ENCODE results near the gene NR1H3. TPM values are rescaled to one million over a fixed set of nuclear protein-coding genes. Genes with fewer than 3 reads are reported as not detected.

The NR1H3 gene
- total and polyA plus RNA-seq, 9 donors = 12.9 to 26.2 (median 15.1) TPM

- Histone ChIP-seq H3K4me1 (ENCODE audit: control insufficient read depth, insufficient read depth, low read length) (no peaks in the 10 kb centered on the region), H3K36me3 (ENCODE audit: control insufficient read depth, insufficient read depth, low read length) (peaks cover 13% of the 10 kb centered on the region), H3K27me3 (ENCODE audit: control insufficient read depth, insufficient read depth, low read length) (no peaks in the 10 kb centered on the region), H3K9me3 (replicated peaks; ENCODE audit: control insufficient read depth, low read depth, low read length) (no peaks in the 10 kb centered on the region), H3K4me3 (ENCODE audit: low read length) (no peak overlapping the region), H3K27ac (ENCODE audit: low read length) (no peak overlapping the region)
- DNase-seq = no peak
- WGBS (ENCODE audit: insufficient coverage) = 100% methylated on average over 1 of the region's 7 CpGs
Observed at GRCh38 chr11:47225552-47226400, 32.0 kb upstream of the NR1H3 start.

- H3K4me1 ChIP-seq (ENCODE audit: control insufficient read depth, insufficient read depth, low read length) = peaks cover 1% of the 10 kb centered on the region
- H3K36me3 ChIP-seq (ENCODE audit: control insufficient read depth, insufficient read depth, low read length) = peaks cover 8% of the 10 kb centered on the region
- no peaks in the 10 kb centered on the region for H3K27me3 ChIP-seq (ENCODE audit: control insufficient read depth, insufficient read depth, low read length)
- no peak for DNase-seq
- no peak overlapping the region for H3K4me3 ChIP-seq (ENCODE audit: low read length)
- no peak overlapping the region for H3K27ac ChIP-seq (ENCODE audit: low read length)
- H3K9me3 ChIP-seq (replicated peaks; ENCODE audit: control insufficient read depth, low read depth, low read length) = no peaks in the 10 kb centered on the region
- WGBS (ENCODE audit: insufficient coverage) = 95% methylated on average over 6 of the region's 8 CpGs
Observed at GRCh38 chr11:47229161-47229560, 28.6 kb upstream of the NR1H3 start.

GRCh38 chr11:47233051-47233450 lies 24.7 kb upstream of the NR1H3 start:
- no peak for DNase-seq
- H3K27me3 ChIP-seq (ENCODE audit: control insufficient read depth, insufficient read depth, low read length) = no peaks in the 10 kb centered on the region
- peaks cover 4% of the 10 kb centered on the region for H3K36me3 ChIP-seq (ENCODE audit: control insufficient read depth, insufficient read depth, low read length)
- no peaks in the 10 kb centered on the region for H3K9me3 ChIP-seq (replicated peaks; ENCODE audit: control insufficient read depth, low read depth, low read length)
- no peak overlapping the region for H3K4me3 ChIP-seq (ENCODE audit: low read length)
- H3K4me1 ChIP-seq (ENCODE audit: control insufficient read depth, insufficient read depth, low read length) = peaks cover 5% of the 10 kb centered on the region
- 97% methylated on average over 3 of the region's 4 CpGs for WGBS (ENCODE audit: insufficient coverage)
- H3K27ac ChIP-seq (ENCODE audit: low read length) = no peak overlapping the region

- Histone ChIP-seq H3K9me3 (replicated peaks; ENCODE audit: control insufficient read depth, low read depth, low read length) (no peaks in the 10 kb centered on the region), H3K27ac (ENCODE audit: low read length) (no peak overlapping the region), H3K4me1 (ENCODE audit: control insufficient read depth, insufficient read depth, low read length) (peaks cover 5% of the 10 kb centered on the region), H3K27me3 (ENCODE audit: control insufficient read depth, insufficient read depth, low read length) (no peaks in the 10 kb centered on the region), H3K36me3 (ENCODE audit: control insufficient read depth, insufficient read depth, low read length) (peaks cover 12% of the 10 kb centered on the region), H3K4me3 (ENCODE audit: low read length) (no peak overlapping the region)
- WGBS (ENCODE audit: insufficient coverage) = 47% methylated on average over 3 of the region's 11 CpGs
- DNase-seq = peak; percentile 73
Observed at GRCh38 chr11:47233989-47234668, 23.7 kb upstream of the NR1H3 start.

GRCh38 chr11:47234669-47235100 lies 23.1 kb upstream of the NR1H3 start:
- Histone ChIP-seq H3K36me3 (ENCODE audit: control insufficient read depth, insufficient read depth, low read length) (peaks cover 17% of the 10 kb centered on the region), H3K9me3 (replicated peaks; ENCODE audit: control insufficient read depth, low read depth, low read length) (no peaks in the 10 kb centered on the region), H3K27me3 (ENCODE audit: control insufficient read depth, insufficient read depth, low read length) (no peaks in the 10 kb centered on the region), H3K4me3 (ENCODE audit: low read length) (no peak overlapping the region), H3K4me1 (ENCODE audit: control insufficient read depth, insufficient read depth, low read length) (peaks cover 5% of the 10 kb centered on the region), H3K27ac (ENCODE audit: low read length) (no peak overlapping the region)
- WGBS (ENCODE audit: insufficient coverage) = 48% methylated on average over 12 of the region's 12 CpGs
- DNase-seq = peak; percentile 38

GRCh38 chr11:47235163-47235562 lies 22.6 kb upstream of the NR1H3 start:
- DNase-seq = no peak
- peaks cover 22% of the 10 kb centered on the region for H3K36me3 ChIP-seq (ENCODE audit: control insufficient read depth, insufficient read depth, low read length)
- WGBS (ENCODE audit: insufficient coverage) = 86% methylated on average over 3 of the region's 12 CpGs
- H3K4me1 ChIP-seq (ENCODE audit: control insufficient read depth, insufficient read depth, low read length) = peaks cover 5% of the 10 kb centered on the region
- no peak overlapping the region for H3K27ac ChIP-seq (ENCODE audit: low read length)
- no peak overlapping the region for H3K4me3 ChIP-seq (ENCODE audit: low read length)
- no peaks in the 10 kb centered on the region for H3K27me3 ChIP-seq (ENCODE audit: control insufficient read depth, insufficient read depth, low read length)
- no peaks in the 10 kb centered on the region for H3K9me3 ChIP-seq (replicated peaks; ENCODE audit: control insufficient read depth, low read depth, low read length)

- no peak for DNase-seq
- H3K27me3 ChIP-seq (ENCODE audit: control insufficient read depth, insufficient read depth, low read length) = no peaks in the 10 kb centered on the region
- WGBS (ENCODE audit: insufficient coverage) = no CpG with 5 or more reads among the region's 5 CpGs
- H3K27ac ChIP-seq (ENCODE audit: low read length) = no peak overlapping the region
- H3K4me1 ChIP-seq (ENCODE audit: control insufficient read depth, insufficient read depth, low read length) = peaks cover 5% of the 10 kb centered on the region
- H3K36me3 ChIP-seq (ENCODE audit: control insufficient read depth, insufficient read depth, low read length) = peaks cover 30% of the 10 kb centered on the region
- no peaks in the 10 kb centered on the region for H3K9me3 ChIP-seq (replicated peaks; ENCODE audit: control insufficient read depth, low read depth, low read length)
- no peak overlapping the region for H3K4me3 ChIP-seq (ENCODE audit: low read length)
Observed at GRCh38 chr11:47236482-47236881, 21.3 kb upstream of the NR1H3 start.

- Histone ChIP-seq H3K27me3 (ENCODE audit: control insufficient read depth, insufficient read depth, low read length) (no peaks in the 10 kb centered on the region), H3K9me3 (replicated peaks; ENCODE audit: control insufficient read depth, low read depth, low read length) (no peaks in the 10 kb centered on the region), H3K36me3 (ENCODE audit: control insufficient read depth, insufficient read depth, low read length) (peaks cover 58% of the 10 kb centered on the region), H3K4me1 (ENCODE audit: control insufficient read depth, insufficient read depth, low read length) (no peaks in the 10 kb centered on the region), H3K4me3 (ENCODE audit: low read length) (no peak overlapping the region), H3K27ac (ENCODE audit: low read length) (no peak overlapping the region)
- 88% methylated on average over 10 of the region's 10 CpGs for WGBS (ENCODE audit: insufficient coverage)
- no peak for DNase-seq
Observed at GRCh38 chr11:47239852-47240251, 17.9 kb upstream of the NR1H3 start.

- DNase-seq = no peak
- Histone ChIP-seq H3K4me3 (ENCODE audit: low read length) (no peak overlapping the region), H3K27me3 (ENCODE audit: control insufficient read depth, insufficient read depth, low read length) (no peaks in the 10 kb centered on the region), H3K27ac (ENCODE audit: low read length) (no peak overlapping the region), H3K4me1 (ENCODE audit: control insufficient read depth, insufficient read depth, low read length) (no peaks in the 10 kb centered on the region), H3K9me3 (replicated peaks; ENCODE audit: control insufficient read depth, low read depth, low read length) (no peaks in the 10 kb centered on the region), H3K36me3 (ENCODE audit: control insufficient read depth, insufficient read depth, low read length) (peaks cover 75% of the 10 kb centered on the region)
- WGBS (ENCODE audit: insufficient coverage) = 89% methylated on average over 3 of the region's 3 CpGs
Observed at GRCh38 chr11:47241841-47242301, 15.9 kb upstream of the NR1H3 start.

- Histone ChIP-seq H3K27ac (ENCODE audit: low read length) (no peak overlapping the region), H3K9me3 (replicated peaks; ENCODE audit: control insufficient read depth, low read depth, low read length) (no peaks in the 10 kb centered on the region), H3K4me3 (ENCODE audit: low read length) (no peak overlapping the region), H3K4me1 (ENCODE audit: control insufficient read depth, insufficient read depth, low read length) (peaks cover 6% of the 10 kb centered on the region), H3K36me3 (ENCODE audit: control insufficient read depth, insufficient read depth, low read length) (peaks cover 83% of the 10 kb centered on the region), H3K27me3 (ENCODE audit: control insufficient read depth, insufficient read depth, low read length) (no peaks in the 10 kb centered on the region)
- WGBS (ENCODE audit: insufficient coverage) = 92% methylated on average over 20 of the region's 21 CpGs
- no peak for DNase-seq
Observed at GRCh38 chr11:47242596-47243192, 15.1 kb upstream of the NR1H3 start.
